Activated B cell treated with CpG ODN at 0.5 μM for 24 hours (primary cell): ENCODE data around the gene MEX3A. TPM values are rescaled to one million over a fixed set of nuclear protein-coding genes. Genes with fewer than 3 reads are reported as not detected.
"Not testable (repeated sequence)": the region's sequence is repeated elsewhere in the genome, so short reads cannot be mapped to it uniquely, and the experiment has no call there.

ENCODE experiments used
- ATAC-seq: fragments of 200-7000 bp; cut with Tn5 transposase; one replicate; pipeline ENCODE4 v1.10.0; 2021; ENCODE audit warnings: low read depth, mild to moderate bottlenecking, moderate library complexity
- CTCF ChIA-PET: fragments of 350-600 bp; sonication (Branson Sonifier 250); formaldehyde crosslinking; loops from one replicate; lab custom pipeline; 2021; ENCODE audit warnings: antibody characterized with exemption; lab: Charles Lee
- POLR2A ChIA-PET: fragments of 350-600 bp; sonication (Branson Sonifier 250); formaldehyde crosslinking; loops from one replicate; lab custom pipeline; 2021; ENCODE audit warnings: antibody characterized with exemption; lab: Charles Lee
- DNase-seq: peaks from one replicate; pipeline ENCODE4 v3.0.0; 2022
- H3K27ac Mint-ChIP-seq: one replicate; pipeline ENCODE4 v1.8.0; 2020; ENCODE audit warnings: mixed read lengths
- H3K27me3 Mint-ChIP-seq: one replicate; pipeline ENCODE4 v1.8.0; 2021; ENCODE audit warnings: mixed read lengths
- H3K36me3 Mint-ChIP-seq: one replicate; pipeline ENCODE4 v1.8.0; 2021; ENCODE audit warnings: low read depth, mixed read lengths
- H3K4me1 Mint-ChIP-seq: one replicate; pipeline ENCODE4 v1.8.0; 2021; ENCODE audit warnings: mixed read lengths
- H3K4me3 Mint-ChIP-seq: one replicate; pipeline ENCODE4 v1.8.0; 2020; ENCODE audit warnings: mild to moderate bottlenecking, mixed read lengths
- H3K9me3 Mint-ChIP-seq: one replicate; pipeline ENCODE4 v1.8.0; 2020; ENCODE audit warnings: mixed read lengths
- CTCF ChIP-seq: fragments of 200-600 bp; IDR thresholded peaks from one replicate; pipeline ENCODE4 v1.8.0; 2022; ENCODE audit warnings: antibody characterized with exemption, mild to moderate bottlenecking
- intact Hi-C: fragments of 100-400 bp; cut with micrococcal nuclease; formaldehyde crosslinking; loops from one replicate; pipeline ENCODE4 v1.15.1; 2024
- total RNA-seq: library from RNA; stranded (reverse); gene quantifications from 2 replicates; pipeline ENCODE4 v1.2.3, GENCODE V29; 2022

MEX3A gene
- total RNA-seq, 1 donor from 2014 or later, result 0.47 TPM

- Mint-ChIP-seq H3K36me3 (peaks cover 4% of the 10 kb centered on the region), H3K27me3 (peaks cover 15% of the 10 kb centered on the region), H3K4me3 (no peak overlapping the region), H3K4me1 (peaks cover 38% of the 10 kb centered on the region), H3K27ac (no peak overlapping the region), H3K9me3 (no peaks in the 10 kb centered on the region)
- intact Hi-C loops, result no loop called here
- POLR2A ChIA-PET, result interaction anchor here (0.7 to 7.5 kb wide), 3 partner anchors 9 to 18 kb away, joined by 3 to 78 read pairs (median 30); no protein-coding TSS in a partner anchor
- TF ChIP-seq CTCF, result no peak
- CTCF ChIA-PET, result interaction anchor here (4.2 kb wide), 1 partner anchor 21 kb away, joined by 17 read pairs; no protein-coding TSS in a partner anchor
- DNase-seq (no peak), ATAC-seq (no peak)
These were observed 35.3 kb upstream of the MEX3A start for GRCh38 chr1:156117414-156118176.

- H3K27ac Mint-ChIP-seq, ATAC-seq, H3K9me3 Mint-ChIP-seq, intact Hi-C loops, DNase-seq, H3K36me3 Mint-ChIP-seq: not testable (repeated sequence)
- H3K4me1 Mint-ChIP-seq, result peaks cover 36% of the 10 kb centered on the region
- peak overlapping the region; percentile 86 for H3K4me3 Mint-ChIP-seq
- POLR2A ChIA-PET, result interaction anchor here (0.7 to 7.5 kb wide), 3 partner anchors 10 to 17 kb away, joined by 3 to 78 read pairs (median 30); no protein-coding TSS in a partner anchor
- CTCF ChIA-PET, result interaction anchor here (0.9 to 2.9 kb wide), 2 partner anchors 20 to 26 kb away, joined by 3 to 15 read pairs; no protein-coding TSS in a partner anchor
- peaks cover 13% of the 10 kb centered on the region for H3K27me3 Mint-ChIP-seq
These were observed 34.5 kb upstream of the MEX3A start for GRCh38 chr1:156116731-156117130.

- peak overlapping the region; percentile 86 for H3K4me3 Mint-ChIP-seq
- TF ChIP-seq CTCF, result no peak
- ATAC-seq (no peak), DNase-seq (no peak)
- no peak overlapping the region for H3K27ac Mint-ChIP-seq
- peaks cover 4% of the 10 kb centered on the region for H3K36me3 Mint-ChIP-seq
- peaks cover 13% of the 10 kb centered on the region for H3K27me3 Mint-ChIP-seq
- H3K9me3 Mint-ChIP-seq, result no peaks in the 10 kb centered on the region
- ChIA-PET CTCF (interaction anchor here (0.6 to 3.8 kb wide), 6 partner anchors 14 to 109 kb away, joined by 3 to 16 read pairs (median 4); no protein-coding TSS in a partner anchor), POLR2A (interaction anchor here (0.6 to 7.5 kb wide), 5 partner anchors 10 to 751 kb away, joined by 3 to 78 read pairs (median 13); partner anchors contain the start of gene SMG5)
- peaks cover 38% of the 10 kb centered on the region for H3K4me1 Mint-ChIP-seq
- intact Hi-C loops, result no loop called here
These were observed 33.5 kb upstream of the MEX3A start for GRCh38 chr1:156115514-156116374.

- TF ChIP-seq CTCF, result no peak
- DNase-seq (no peak), ATAC-seq (peak; percentile 7)
- intact Hi-C loops, result loop anchor here (1.0 kb wide), 3 partner anchors 9 to 18 kb away; no protein-coding TSS in a partner anchor
- H3K4me1 Mint-ChIP-seq, result peaks cover 36% of the 10 kb centered on the region
- peaks cover 4% of the 10 kb centered on the region for H3K36me3 Mint-ChIP-seq
- CTCF ChIA-PET, result interaction anchor here (0.6 to 3.8 kb wide), 5 partner anchors 14 to 110 kb away, joined by 3 to 16 read pairs (median 4); no protein-coding TSS in a partner anchor
- peak overlapping the region; percentile 86 for H3K4me3 Mint-ChIP-seq
- H3K9me3 Mint-ChIP-seq, result no peaks in the 10 kb centered on the region
- POLR2A ChIA-PET, result interaction anchor here (0.6 to 7.5 kb wide), 5 partner anchors 9 to 750 kb away, joined by 3 to 78 read pairs (median 13); partner anchors contain the start of gene SMG5
- peaks cover 13% of the 10 kb centered on the region for H3K27me3 Mint-ChIP-seq
- no peak overlapping the region for H3K27ac Mint-ChIP-seq
These were observed 32.8 kb upstream of the MEX3A start for GRCh38 chr1:156114919-156115513.
